HUDEP-2 (cell line): ENCODE data around the gene RTF2.
A peak's percentile ranks its signal among the peaks of the same experiment; 100 is the strongest.

ENCODE experiments used
- DNase-seq, 76 experiments: peaks; one replicate each; lab custom pipeline; 2025; ENCODE audit not compliant: unreplicated experiment in 76 of 76; lab: John Stamatoyannopoulos, UW

RTF2 gene

DNA sequence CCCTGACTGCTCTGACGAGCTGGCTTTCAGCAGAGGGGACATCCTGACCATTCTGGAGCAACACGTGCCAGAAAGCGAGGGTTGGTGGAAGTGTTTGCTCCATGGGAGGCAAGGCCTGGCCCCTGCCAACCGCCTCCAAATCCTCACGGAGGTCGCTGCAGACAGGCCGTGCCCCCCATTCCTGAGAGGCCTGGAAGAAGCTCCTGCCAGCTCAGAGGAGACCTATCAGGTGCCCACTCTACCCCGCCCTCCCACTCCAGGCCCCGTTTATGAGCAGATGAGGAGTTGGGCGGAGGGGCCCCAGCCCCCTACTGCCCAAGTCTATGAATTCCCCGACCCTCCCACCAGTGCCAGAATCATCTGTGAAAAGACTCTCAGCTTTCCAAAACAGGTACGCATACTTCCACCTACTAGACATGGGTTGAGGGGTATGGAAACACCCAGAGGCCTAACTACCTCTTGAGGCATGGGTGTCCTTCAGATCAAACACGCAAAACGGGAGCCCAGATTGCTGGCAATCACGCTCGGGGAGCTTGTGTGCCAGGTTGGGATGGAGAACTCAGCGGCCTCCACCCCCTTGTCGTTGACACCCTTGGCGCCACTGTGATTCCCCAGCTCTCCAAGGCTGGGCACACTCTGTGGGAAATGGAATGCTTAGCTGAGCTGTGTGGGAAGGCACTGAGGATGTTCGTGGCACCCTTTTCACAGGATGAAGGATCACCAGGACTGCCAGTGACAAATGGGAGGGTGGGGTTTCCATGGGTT is 31.0 kb upstream of the RTF2 start:
- DNase-seq = no peak

DNA sequence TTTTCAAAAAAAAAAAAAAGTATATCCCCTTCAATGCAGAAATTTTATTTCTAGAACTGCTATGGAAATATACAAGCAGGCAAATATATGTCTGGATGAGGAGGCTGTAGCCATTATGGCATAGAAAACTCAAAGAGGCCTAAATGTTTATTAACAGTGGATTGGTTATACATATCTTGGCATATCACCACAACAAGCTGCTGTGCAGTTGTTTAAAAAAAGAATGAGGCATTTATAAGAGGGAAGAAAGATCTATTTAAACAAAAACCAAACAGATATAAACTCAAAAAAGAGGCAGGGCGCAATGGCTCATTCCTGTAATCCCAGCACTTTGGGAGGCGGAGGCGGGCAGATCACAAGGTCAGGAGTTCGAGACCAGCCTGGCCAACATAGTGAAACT is 30.1 kb upstream of the RTF2 start:
- DNase-seq = no peak

DNA sequence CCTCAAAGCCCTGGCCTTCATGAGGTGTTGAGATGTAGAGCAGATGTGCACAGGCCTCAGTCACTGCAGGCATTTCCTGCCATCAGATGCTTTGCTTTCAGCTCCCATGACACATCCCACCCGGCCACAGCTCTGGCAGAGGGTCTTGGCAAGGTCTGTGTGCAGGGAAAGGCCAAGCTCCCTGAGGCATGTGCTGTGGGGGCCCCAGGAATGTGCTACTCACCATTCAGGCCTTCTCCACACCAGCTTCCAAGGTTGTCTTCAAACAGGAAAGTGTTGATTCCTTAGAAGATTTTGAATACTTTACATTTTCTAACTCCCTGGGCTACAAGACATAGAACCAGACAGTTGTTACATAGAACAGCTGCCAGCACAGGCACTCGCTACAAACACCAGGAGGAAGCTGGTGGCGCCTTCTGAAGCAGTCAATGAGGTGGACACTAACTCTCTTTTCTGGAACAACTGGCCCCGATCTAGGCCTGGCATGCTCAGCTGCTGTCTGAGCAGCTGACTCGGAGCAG is 28.6 kb upstream of the RTF2 start:
- no peak for DNase-seq

DNA sequence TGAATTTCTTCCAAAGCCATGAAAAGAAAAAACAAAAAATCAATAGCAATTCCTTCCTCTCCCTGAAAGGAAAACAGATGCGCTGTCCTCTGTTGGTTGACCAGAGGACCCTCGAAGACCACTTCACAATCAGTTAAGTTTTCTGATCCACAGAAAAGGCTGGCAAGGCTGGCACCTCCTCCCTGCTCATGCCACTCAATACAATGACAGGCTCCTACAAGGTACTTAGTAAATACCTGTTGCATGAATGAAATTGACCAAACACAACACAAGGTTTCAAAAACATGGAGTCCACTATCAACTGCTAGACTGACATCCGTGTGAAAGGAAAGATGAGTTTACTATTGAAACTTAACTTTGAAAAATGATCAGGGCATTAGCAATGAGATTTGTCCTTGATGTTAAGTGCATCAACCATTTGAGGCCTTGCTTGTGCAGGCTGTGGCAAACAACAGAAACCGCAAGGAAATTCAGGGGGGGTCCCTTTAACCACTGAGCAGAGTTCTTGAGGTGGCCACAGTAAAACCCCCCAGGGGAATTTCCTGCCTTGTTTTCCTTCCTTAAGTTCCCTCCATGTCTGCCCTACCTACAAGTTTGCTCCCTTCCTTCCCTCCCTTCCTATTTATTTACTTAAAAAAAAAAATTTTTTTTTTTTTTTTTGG is 27.9 kb upstream of the RTF2 start:
- DNase-seq = no peak

DNA sequence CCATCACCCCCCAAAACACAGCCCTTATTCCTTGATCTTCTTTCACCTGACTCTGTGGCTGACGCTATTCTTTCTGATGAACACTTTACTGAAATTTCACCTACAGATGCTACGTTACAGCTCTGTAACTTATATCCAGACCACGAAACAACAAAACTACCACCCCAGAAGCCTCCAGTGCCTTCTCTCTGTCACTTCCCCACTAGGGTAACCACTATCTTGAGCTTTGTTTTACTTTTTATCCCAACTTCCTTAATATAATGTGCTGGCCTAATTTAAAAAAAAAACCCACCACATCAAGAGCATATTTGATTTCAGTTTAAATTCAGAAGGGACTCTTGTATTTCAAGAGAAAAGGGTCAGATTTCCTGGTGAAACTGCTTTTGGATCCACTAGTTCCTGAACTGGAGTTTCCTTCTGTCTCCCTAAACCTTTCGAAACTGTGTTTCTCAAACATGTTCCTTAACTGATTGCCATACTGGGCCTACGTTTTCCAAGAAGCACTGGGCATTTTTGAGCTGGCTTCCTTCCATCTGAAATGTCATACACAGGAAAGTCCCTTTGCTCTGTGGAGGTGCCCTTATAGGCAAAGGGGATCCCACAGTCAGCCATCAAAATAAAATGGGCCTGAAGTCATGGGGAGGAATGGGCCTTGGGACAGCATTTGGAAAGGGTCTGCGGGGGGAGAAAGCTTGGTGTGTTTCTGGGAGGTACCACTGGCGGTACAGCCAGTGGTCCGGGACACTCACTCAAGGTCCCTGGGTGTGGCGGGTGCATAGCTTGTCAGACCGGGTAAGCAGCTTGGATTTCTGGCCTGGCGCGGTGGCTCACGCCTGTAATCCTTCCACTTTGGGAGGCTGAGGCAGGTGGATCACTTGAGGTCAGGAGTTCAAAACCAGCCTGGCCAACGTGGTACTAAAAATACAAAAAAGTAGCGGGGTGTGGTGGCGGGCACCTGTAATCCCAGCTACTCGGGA is 25.8 kb upstream of the RTF2 start:
- no peak for DNase-seq

- DNase-seq = no peak
Measured at GRCh38 chr20:56443654-56444540, 24.5 kb upstream of the RTF2 start.

DNA sequence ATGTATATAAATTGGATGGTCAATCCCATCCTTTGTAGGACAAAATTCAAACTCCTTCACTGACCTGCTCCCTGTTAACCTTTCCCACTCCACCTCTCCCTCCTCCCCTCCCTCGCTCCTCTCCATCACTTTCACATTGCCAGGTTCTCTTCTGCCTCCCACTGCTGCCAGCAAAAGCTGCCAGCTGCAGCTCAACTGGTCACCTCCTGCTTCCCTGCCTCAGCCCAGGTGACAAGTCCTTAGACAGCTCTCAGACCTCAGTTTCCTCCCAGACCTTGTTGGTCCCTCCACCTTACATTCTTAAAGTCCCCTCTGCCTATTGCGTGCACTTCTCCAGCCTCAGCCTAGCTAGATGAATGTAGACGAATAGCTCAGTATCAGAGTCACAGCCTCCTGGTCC is 23.3 kb upstream of the RTF2 start:
- DNase-seq = no peak

GRCh38 chr20:56445540-56445939 is 22.9 kb upstream of the RTF2 start:
- DNase-seq = no peak

GRCh38 chr20:56447227-56447626 is 21.2 kb upstream of the RTF2 start:
- no peak for DNase-seq

DNA sequence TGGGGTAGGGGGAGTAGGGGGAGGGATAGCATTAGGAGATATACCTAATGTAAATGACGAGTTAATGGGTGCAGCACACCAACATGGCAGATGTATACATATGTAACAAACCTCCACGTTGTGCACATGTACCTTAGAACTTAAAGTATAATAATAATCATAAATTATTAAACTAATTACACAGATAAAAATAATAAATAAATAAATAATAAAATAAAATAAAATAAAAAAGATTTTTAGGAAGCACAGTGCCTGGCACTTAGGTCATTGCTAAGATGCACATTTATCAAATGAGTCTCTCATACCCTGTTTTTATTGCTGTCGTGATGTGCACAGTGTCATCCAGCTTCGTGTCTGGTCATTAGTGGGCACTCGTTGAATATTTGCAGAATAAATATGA is 19.0 kb upstream of the RTF2 start:
- DNase-seq = no peak

GRCh38 chr20:56451056-56451765 is 17.2 kb upstream of the RTF2 start:
- DNase-seq = peak in 2 of 76 experiments; percentile 16 to 36

- no peak for DNase-seq
Measured at GRCh38 chr20:56453352-56453751, 15.1 kb upstream of the RTF2 start.

DNA sequence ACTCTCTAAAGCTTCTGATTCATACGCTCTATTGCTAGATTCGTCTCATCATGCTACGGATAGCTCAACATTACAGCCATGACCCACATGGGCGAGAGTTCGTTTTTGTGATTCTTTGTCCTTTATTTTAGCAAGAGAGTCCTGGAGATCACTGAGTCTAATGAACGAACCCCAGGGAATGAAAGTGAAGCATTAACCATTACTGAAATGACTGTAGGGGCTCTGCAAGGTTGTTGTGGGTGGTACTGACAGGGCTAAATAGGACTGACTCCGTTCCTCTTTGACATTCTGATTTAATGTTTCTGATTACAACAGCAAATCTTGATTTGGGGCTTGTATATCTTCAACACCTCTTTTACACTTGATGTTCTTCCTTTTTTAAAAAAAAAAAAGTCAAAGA is 13.7 kb upstream of the RTF2 start:
- no peak for DNase-seq

- DNase-seq = peak in 33 of 76 experiments; percentile 3 to 44 (median 17)
Measured at GRCh38 chr20:56458206-56458821, 10.1 kb upstream of the RTF2 start.

DNA sequence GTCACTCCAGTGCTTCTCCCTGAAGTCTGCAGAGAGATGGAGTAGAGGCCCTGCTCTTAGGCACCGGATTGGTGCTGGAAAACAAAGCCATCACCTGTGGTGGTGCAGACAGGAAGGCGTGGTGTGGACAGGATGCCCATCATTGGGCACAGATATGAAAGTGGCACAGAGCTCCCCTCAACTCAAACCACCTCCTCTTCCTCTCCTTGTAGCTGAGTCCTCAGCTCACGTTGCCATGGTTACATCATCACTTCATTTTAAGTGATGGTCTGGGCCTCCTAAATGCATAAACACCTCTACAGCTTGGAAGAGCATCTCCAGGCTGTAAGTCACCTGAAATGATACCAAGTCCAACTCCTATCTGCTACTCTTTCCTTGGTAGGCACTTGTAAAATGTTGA is 8.0 kb upstream of the RTF2 start:
- no peak for DNase-seq

DNA sequence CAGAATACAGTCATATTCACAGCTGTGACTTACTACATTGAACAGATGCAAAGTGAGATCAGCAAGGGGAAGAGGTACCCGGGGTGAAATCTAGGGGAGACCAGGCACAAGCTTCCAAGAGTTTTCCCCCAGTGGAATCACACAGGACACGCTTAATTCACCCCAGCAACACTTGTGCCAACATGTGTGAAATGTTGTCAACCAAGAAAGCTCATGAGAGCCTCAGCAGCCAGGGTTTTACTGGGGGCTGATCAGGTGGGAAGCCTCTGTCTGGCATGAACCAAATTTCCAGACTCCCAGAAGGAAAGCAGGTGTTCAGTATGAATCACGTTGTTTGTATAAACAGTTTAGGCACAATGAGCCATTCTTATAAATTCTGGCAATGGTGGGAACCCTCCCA is 6.9 kb upstream of the RTF2 start:
- DNase-seq = no peak

GRCh38 chr20:56463428-56463827 is 5.0 kb upstream of the RTF2 start:
- DNase-seq = no peak

GRCh38 chr20:56465997-56466396 is 2.4 kb upstream of the RTF2 start:
- no peak for DNase-seq

DNA sequence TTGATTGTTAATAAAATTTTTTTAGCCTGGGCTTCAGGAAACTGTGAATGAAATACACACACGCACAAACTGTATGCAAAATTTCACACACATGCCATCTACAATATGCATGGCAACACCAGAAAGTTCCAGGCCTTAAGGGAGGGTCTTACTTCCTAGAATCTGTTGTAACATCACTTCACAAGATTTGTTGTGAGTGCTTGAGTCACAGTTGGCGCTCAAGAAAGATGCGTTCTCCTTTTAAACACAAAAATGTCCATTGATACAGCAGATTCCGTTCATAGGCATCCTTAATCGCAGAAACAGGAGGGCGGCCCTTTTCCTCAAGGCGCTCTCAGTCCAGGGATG is 485 bp upstream of the RTF2 start:
- DNase-seq = no peak
